NCI-H146 (cell line): ENCODE data around the gene PIP4K2C.

ENCODE experiments used
- DNase-seq: peaks from one replicate; lab custom pipeline; 2025; lab: John Stamatoyannopoulos, UW

Gene PIP4K2C

DNA sequence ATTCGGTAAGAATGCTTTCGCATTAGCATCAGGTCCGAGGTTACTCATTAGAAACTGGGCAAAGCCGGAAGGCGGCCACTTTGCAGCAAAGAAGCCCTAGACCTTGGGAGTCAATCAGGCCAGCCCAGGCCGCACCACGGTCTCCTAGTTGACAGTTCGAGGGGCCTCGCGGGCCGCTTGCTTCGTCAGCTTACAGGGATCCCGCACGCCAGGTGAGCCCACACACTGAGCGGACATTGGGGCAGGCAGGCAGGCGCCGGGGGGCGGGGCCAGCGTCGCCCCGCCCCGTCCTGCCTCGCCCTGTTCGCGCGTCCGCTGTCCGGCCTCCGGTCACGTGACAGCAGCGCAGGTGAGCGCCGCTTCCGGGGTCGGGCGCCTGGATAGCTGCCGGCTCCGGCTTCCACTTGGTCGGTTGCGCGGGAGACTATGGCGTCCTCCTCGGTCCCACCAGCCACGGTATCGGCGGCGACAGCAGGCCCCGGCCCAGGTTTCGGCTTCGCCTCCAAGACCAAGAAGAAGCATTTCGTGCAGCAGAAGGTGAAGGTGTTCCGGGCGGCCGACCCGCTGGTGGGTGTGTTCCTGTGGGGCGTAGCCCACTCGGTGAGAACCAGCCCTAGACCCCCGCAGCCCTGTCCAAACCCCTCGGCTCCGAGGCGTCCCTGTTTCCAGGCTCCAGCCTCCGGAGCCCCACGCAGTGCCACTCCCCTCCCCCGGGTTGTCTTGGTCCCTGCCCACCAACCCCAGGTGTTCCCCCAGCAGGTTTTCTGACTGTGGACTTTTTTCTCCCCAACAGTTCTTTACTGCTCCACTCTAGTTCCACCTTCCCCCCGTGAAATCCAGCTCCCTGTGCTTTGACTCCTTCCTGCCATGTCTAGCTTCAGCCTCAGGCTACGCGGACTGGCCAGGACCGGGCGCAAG is at the start of gene PIP4K2C:
Gene PIP4K2C (plus strand): TSS at position 329 of the 918 bp plus-strand sequence. CDS start 98 bp downstream, at position 427.
- peak; percentile 91 for DNase-seq

DNA sequence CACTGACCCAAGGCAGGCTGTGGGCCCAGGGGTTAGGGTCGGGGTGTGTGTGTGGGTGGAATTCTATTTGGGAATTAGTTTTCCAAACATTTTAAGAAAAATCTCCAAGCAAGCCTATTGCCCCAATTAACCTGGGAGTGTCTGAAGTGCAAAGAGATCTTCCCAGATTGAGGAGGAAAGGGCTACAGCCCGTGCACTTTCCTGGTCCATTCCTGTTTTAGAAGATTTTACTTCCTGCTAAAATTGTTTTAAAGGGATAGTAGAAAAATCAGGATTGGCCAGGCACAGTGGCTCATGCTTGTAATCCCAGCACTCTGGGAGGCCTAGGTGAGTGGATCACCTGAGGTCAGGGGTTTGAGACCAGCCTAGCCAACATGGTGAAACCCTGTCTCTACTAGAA is 49.3 kb upstream of the PIP4K2C start:
- DNase-seq, result no peak

DNA sequence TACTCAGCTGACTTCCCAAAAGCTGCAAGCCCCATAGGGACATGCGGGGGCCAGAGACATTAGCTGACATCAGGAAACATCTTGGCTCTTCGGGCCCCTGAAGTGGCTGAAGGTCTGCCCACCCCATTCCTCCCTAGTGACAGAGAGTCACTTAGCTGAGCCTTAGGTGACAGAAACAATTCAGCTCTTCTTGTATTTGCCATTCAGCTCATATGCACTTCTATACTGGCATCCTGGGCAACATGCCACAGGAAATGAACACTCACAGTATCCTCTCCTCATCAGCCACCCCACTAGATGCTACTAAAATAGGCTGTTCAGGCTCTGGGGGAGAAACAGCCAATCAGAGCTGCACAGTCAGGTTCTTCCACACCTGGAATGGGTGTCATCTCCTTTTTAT is 47.4 kb upstream of the PIP4K2C start:
- DNase-seq, result no peak

DNA sequence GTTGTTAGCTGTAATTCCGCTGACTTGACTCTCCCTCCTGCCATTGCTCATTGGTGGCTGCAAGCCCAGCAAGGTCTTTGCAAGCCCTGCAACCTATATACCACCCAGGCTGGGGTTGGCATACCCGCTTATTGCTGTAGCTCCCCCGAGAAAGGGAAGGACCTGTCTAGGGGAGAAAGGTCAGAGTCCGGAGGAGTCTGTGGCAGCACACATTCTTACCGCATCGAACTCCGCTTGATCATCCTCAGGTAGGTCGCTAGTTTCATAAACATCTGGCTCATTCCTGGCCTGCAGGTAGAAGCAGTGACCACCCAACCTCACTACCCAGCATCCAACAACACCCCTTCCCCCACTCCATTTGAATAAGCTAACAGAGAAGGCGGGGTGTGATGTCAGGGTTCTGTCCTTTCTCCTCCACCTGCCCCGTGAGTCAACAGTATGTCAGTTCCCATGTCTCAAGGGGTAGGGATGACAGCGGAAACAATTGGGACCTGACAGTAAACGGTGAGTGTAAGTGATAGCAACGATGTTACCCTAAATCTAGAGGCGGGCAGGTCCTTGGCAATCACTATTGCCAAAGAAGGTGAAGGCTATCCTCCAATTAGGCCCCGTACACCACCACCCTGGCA is 45.1 kb upstream of the PIP4K2C start:
- peak; percentile 34 for DNase-seq

DNA sequence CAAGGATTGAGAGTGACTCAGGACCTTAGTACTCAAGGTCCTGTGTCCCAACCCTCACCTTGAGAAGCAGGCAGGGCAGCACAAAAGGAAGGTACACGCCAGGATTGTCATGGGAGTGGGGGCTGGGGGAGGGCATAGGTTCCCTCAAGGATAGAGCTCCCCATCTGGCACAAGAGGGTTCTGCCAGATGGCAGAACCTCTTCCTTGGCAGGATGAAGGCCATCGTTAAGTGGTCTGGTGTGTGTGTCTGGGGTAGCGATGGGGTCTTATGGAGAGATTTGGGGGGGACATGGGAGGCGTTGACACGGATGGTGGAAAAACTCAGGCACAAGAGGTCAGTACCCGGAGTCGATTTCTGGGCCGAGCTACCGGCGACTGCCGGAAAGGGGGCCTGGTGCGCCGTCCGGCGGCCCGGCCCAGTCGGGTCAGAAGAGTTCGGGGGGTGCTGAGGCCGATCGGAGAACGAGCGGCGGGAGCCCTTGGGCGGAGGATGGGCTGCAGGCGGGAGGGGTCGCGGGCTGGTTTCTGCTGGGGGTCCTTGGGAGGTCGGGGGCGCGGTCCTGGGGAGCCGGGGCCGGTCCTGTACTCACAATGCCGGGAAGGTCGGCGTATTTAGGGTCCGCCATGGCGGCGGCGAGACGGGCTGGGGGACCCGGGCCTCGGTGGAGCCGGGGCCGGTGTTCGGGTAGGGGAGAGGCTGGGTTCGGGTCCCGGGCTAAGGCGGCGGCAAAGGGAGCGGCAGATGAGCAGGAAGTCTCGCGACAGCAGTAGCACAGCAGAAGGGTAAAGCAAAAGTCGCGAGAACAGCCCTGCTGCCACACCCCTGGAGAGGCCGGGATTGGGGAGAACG is 44.3 kb upstream of the PIP4K2C start, which contains the start of gene DCTN2:
Gene DCTN2 (minus strand): TSS at position 755 of the 850 bp plus-strand sequence. CDS start 129 bp downstream, at position 626.
- peak; percentile 97 for DNase-seq

DNA sequence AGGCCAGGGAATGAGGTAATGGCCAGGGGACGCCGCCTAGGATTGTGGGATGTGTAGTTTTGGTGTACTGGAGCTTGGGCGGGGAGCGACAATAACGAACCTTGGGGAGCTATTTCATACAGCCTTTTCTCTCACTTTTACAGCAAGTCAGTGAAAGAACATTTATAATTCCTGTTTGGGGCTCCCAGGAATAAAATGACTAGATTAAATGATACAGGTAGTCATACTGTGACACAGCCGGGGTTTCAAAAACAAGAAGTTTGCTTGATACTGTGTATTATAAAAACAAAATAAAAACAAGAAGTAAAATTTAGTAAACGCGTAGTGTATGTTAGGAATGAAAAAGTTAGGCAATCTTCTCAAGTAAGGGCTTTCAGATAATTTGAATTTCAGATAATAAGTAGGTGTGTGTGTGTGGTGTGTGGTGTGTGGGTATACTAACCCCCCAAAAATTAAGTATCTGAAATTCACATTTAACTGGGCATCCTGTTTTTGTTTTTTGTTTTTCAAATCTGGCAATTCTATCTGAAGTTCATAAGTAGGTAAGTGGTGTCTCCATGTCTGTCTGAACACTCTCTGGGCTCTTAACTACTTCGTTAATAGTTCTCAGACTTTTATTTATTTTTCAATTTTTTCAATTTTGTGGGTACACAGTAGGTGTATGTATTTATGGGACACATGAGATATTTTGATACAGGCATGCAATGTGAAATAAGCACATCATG is 43.5 kb upstream of the PIP4K2C start:
- no peak for DNase-seq

DNA sequence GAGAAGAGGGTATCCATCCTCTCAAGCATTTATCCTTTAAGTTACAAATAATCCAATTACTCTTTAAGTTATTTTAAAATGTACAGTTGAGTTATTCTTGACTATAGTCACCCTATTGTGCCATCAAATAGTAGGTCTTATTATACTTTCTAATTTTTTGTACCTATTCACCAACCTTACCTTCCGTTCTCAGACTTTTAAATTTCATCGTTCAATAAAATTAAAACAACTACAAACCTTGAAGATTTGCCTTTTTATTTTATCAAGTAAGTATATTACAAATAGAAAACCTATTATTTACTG is 43.0 kb upstream of the PIP4K2C start:
- DNase-seq, result no peak

DNA sequence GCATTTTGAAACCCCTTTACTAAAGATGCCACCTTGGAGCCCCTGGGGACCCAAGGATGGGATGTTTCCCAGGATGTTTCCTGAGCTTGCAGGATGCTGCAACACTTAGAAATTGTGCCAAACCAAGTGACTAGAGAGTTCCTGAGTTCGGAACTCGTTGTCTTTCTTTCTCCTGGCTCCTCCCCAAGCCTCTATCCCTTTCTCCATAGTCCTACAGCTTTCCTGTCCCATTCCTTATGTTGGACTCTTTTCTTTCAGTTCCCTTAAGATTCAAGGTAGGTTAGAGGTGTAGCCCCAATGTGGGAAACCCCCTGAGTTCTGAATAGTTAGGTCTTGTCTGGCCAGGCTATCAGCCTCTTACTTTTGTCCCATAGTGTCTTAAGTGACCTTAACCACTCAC is 42.5 kb upstream of the PIP4K2C start:
- no peak for DNase-seq

DNA sequence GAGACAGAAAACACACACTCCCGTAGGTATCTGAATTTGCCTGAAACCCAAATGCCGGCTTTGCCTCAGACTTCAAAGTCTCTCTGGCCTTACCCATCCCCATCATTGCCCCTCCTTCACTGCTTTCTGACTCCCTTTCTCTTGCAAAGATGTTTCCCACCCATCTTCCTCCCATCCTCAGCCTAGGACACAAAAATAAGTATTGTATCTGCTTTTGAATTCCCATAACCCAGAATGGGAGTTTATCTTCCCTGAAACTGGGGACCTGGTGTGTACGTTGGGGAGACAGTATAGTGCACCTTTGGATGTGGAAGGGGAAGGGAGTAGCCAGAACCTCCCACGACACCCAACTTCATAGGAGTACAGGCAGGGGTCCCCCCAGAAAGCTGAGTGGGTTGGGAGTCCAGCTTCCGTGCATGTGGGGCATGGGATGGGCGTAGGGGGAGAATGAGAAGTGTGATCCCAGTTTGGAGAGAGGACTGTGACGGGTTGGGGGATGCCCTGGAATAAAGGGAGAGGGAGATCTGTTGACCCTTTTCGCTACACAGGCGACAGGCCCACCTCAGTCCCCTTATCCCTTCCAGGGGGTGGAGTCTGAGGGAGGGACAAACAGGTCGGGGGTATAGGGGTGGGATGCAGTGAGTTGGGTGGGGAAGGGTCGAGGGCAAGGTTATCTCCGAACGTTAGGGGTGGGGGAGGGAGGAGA is 41.6 kb upstream of the PIP4K2C start:
- DNase-seq, result no peak

DNA sequence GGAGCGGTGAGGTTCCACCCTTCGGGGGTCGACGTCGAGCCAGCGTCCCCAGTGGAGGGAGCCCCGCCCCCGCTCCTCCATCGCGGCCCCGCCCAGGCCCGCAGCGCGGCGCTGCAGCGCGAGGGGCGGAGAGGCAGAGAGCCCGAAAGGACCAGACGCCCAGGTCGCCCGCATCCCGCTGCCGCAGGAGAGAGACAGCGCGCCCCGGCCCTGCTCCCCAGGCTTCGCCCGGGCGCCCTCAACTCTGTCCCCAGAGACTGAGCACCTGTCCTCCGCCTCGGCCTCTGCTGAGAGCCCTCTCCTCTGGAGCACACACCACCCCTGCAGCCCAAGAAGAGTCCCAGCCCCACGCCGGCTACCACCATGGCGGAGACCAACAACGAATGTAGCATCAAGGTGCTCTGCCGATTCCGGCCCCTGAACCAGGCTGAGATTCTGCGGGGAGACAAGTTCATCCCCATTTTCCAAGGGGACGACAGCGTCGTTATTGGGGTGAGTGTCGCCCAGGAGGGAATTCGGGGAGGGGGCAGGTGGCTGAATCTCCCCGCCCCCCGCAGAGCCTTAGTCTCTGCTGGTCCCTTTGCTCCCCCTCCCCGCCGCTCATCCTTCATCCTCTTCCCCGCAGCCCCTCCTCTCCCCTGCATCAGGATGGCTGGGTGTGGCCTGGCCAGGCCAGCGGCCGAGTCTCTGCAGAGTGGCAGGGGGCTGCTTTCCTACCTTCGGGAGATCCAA is 40.9 kb upstream of the PIP4K2C start, which contains the start of gene KIF5A:
Gene KIF5A (plus strand): TSS at position 136 of the 732 bp plus-strand sequence. CDS start 228 bp downstream, at position 364.
- peak; percentile 63 for DNase-seq

DNA sequence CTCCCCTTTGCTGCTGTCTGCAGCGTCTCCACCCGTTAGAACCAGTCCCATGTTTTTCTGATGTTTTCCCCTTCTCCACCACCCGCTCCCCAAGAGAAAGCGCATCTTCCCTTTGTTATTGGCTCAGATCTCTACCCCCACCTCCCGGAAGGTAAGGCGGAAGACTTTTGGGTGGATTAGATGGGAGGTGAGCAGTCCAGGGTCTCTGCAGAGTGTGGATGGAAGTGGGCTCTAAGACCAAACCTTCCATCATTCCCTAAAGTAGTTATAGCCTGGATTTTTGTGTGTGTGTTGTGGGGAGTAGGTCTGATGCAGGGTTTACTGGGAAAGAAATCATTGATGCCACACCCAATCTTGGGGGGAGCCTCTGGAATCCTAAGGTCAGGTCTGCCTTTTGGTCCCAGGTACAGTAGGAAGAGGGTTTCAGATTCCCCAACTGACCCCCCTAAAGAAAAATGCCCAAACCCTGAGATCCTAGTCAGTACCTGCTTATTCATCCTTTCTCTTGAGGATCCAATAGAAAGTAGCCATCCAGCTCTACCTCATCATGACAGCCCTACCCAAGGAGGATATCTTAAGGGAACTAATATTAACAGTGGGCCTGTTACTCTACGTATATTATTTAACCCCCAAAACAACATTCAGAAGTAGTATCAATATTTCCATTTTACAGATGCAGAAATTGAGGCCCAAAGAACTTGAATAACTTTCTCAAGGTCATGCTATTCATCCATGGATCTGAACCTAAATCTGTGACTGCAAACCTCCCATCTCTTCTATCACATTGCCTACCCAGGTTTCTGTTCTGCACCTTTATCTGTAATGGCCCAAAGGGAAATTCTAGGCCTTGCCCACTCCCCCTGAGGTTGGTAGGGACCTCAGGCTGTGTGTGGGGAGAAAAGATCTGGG is 40.1 kb upstream of the PIP4K2C start:
- no peak for DNase-seq

DNA sequence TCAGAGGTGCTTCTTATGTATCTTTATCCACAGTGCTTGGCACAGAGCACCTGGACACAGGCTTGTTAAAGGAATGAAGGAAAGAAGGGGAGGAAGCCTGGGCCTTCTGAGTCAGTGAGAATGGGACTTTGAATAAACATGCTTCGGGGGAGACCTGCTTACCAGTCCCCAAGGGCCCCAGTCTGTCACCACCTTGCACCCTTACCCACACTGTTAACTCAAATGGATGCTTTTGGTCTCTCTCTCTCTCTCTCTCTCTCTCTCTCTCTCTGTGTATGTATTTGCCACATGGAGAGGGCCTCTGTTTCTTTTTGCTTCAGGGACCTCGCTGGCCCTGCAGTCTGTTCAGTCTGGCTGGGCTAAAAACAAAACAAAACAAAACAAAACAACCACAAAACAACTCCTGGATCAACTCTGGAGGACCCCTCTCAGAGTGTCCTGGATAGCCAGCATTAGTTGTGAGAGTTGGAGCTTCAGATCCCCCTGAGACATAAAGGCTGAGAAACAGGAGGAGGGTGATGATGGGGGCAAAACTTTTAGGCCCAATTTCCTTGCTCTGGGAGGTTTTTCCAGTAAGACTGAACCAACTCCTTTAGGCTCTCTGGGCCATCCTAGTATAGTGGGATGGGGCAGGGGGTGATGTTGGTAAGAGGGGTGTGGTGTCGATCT is 39.2 kb upstream of the PIP4K2C start:
- DNase-seq, result no peak

DNA sequence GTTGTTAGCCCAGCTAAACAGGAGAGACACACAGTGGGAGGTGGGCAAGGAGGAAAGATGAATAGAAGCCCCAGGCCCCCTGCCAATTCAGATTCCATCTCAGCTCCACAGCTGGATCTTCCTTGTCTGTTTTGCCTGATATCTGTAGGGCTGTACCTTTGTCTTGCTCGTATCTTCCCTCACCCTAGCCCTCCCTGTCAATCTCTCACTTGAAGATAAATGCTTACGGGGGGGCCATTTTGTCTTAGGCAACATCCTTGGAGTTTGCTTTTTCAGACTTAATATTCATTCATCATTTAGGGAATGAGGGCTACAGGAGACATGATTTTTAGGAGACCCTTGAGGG is 38.7 kb upstream of the PIP4K2C start:
- no peak for DNase-seq

DNA sequence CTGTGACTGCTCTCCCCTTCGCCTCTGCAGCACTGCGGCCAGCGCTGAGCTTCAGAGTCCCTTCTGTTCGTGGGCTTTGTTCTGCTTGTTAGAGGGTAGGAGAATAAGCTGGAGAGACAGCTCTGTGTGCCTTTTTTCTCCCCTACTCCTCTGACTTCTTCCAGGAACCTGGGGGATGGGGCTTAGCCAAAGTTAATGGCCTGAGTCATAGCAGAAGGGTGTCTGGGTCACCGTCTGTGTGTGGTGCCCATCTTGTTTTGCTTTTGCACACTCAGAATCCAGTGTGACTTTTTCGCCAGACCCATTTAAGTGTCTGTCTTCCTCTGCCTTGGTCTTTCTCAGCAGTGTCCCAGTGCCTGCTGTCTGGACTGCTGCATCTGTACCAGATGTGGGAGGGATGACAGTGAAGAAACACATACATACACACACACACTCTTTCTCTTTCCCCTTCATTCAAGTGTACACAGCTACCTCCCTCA is 38.1 kb upstream of the PIP4K2C start:
- no peak for DNase-seq

DNA sequence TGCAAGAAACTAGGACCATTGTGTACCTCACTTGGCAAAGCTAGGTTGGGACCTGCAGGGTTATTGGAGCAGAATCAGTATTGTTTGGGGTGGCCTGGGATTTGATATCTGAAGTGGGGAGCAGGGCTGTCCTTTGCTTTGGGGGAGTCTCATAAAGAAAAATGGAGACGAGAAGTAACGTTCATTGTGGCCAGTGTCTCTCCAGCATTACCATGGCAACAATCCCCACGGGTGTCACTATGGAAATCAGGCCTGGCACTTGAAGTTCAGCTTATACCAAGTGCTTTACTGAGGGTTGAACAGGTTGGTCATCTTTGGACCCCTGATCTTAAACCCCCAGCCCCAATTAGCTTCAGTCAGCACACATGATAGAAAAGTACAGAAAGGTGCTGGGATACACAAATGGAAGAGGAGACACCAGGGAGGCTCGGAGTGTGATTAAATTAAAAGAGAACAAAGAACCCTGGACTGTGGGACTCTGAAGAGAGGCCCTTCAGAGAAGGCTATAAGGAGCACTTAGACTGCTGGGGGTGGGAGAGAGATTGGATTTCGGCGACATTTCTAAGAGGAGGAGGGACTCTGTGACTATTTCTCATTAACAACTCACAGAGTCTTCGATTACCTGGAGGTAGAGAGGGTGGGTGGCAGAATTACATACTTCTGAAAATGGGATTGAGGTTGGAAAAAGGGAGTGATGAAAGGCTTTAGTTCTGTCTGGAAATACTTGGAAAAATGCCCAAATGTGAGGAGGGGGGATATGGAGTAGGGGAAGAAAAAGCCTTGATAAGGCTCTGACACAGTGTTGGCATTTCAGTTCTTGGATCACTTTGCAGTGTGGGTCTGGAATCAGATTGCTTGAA is 37.4 kb upstream of the PIP4K2C start:
- no peak for DNase-seq

DNA sequence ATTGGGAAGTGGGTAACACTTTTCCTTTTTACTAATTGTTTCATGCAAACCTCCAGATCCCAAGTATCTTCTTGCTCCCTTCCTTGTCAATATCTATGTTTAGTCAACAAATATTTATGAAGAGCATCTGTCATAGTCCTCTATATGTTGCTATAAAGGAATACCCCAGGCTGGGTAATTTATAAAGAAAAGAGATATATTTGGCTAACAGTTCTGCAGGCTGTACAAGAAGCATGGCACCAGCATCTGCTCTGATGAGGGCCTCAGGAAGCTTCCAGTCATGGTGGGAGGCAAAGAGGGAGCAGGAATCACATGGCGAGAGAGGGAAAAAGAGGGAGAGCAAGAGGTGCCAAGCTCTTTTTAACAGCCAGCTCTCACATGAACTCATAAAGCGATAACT is 36.5 kb upstream of the PIP4K2C start:
- DNase-seq, result no peak

DNA sequence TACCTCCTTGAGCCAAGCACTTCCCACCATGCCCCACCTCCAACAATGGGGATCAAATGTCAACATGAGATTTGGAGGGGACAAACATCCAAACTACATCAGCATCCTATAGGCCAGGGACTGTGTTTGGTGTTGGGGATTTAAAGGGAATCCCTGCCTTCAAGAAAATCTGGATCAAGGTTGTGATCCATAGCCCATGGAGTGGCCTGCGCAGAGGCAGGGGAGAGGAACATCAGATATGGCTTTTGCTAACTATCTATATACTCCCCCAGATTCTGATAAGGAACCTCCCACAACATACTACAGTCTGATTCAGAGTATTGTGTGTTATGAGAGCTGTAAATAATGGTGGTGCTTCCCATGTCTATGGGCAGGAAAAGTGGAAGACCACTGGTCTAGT is 36.1 kb upstream of the PIP4K2C start:
- no peak for DNase-seq

DNA sequence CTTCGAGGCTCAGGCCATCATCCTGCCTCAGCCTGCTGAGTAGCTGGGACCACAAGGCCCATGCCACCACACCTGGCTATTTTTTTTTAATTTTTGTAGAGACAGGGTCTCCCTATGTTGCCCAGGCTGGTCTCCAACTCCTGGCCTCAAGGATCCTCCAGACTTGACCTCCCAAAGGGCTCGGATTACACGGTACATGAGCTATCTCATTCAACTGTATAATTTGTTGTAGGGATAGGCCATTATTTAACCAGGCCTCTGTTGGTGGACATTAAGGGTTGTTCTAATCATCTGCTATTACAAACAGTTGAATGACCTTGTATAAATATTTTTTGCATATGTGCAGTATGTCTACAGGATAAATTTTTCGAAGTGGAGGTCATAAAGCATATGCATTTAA is 32.1 kb upstream of the PIP4K2C start:
- DNase-seq, result no peak
